ENCODE data around the gene CLCN7. TPM values are rescaled to one million over a fixed set of nuclear protein-coding genes. Genes with fewer than 3 reads are reported as not detected.

The CLCN7 gene
- total RNA-seq, 3 donors from 2014 or later (not counting 1 experiment from before 2014, with no cell fraction given): 117 to 125 (median 118) TPM

GRCh38 chr16:1408171-1408837 lies 66.5 kb downstream of the CLCN7 start:
- Histone ChIP-seq H3K27me3 (ENCODE audit: control insufficient read depth, insufficient read depth, low read length) (no peaks in the 10 kb centered on the region), H3K36me3 (ENCODE audit: control insufficient read depth, insufficient read depth, low read length) (peaks cover 29% of the 10 kb centered on the region), H3K9me3 (ENCODE audit: control insufficient read depth, insufficient read depth, low read length) (no peaks in the 10 kb centered on the region), H3K4me1 (ENCODE audit: control insufficient read depth, insufficient read depth, low read length) (peaks cover 26% of the 10 kb centered on the region), H3K4me3 (ENCODE audit: low read length) (peak overlapping the region; percentile 38), H3K27ac (ENCODE audit: low read length) (peak overlapping the region; percentile 58)
- DNase-seq: peak; percentile 96 to 97
- no peak for TF ChIP-seq CTCF (IDR thresholded peaks at IDR 0.05)
- Mint-ChIP-seq H3K4me1 (peaks cover 11 to 13% of the 10 kb centered on the region in 2 donors), H3K4me3 (peak overlapping the region; percentile 83), H3K9me3 (no peaks in the 10 kb centered on the region), H3K27me3 (ENCODE audit: low read depth in 2 of 2) (no peaks in the 10 kb centered on the region), H3K27ac (peak overlapping the region; percentile 67 to 85), H3K36me3 (no peaks in the 10 kb centered on the region)
- peak; percentile 91 to 97 (median 95) for ATAC-seq
- 3% methylated on average over 42 of the region's 42 CpGs for WGBS (ENCODE audit: insufficient coverage)
- intact Hi-C loops (cut with micrococcal nuclease): no loop called here

DNA sequence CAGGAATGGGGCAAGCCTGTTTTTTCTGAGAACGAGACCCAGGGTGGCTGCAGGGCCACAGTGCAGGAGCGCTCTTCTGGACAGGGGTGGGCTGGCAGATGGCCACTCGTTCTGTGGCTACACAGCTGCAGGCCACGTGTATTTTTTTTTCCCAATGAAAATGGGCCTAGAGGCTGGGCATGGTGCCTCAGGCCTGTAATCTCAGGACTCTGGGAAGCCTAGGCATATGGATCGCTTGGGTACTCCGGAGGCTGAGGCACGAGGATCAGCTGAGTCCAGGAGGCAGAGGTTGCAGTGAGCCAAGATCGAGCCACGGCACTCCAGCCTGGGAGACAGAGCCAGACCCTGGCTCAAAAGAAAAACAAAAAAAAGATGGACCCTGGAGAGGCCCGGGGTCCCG lies 67.1 kb downstream of the CLCN7 start:
- intact Hi-C loops (cut with micrococcal nuclease): no loop called here
- WGBS (ENCODE audit: insufficient coverage): 51% methylated on average over 11 of the region's 11 CpGs
- peaks cover 11 to 13% of the 10 kb centered on the region in 2 donors for H3K4me1 Mint-ChIP-seq
- no peaks in the 10 kb centered on the region for H3K27me3 Mint-ChIP-seq (ENCODE audit: low read depth in 2 of 2)
- H3K27ac ChIP-seq (ENCODE audit: low read length): no peak overlapping the region
- H3K4me1 ChIP-seq (ENCODE audit: control insufficient read depth, insufficient read depth, low read length): peaks cover 20% of the 10 kb centered on the region
- H3K4me3 ChIP-seq (ENCODE audit: low read length): no peak overlapping the region
- H3K27ac Mint-ChIP-seq: peak overlapping the region; percentile 67 to 85
- no peaks in the 10 kb centered on the region for H3K9me3 Mint-ChIP-seq
- no peak for ATAC-seq
- H3K9me3 ChIP-seq (ENCODE audit: control insufficient read depth, insufficient read depth, low read length): no peaks in the 10 kb centered on the region
- DNase-seq: no peak
- H3K4me3 Mint-ChIP-seq: peak overlapping the region; percentile 83
- no peak for TF ChIP-seq CTCF (IDR thresholded peaks at IDR 0.05)
- no peaks in the 10 kb centered on the region for H3K36me3 Mint-ChIP-seq
- no peaks in the 10 kb centered on the region for H3K27me3 ChIP-seq (ENCODE audit: control insufficient read depth, insufficient read depth, low read length)
- H3K36me3 ChIP-seq (ENCODE audit: control insufficient read depth, insufficient read depth, low read length): peaks cover 33% of the 10 kb centered on the region

DNA sequence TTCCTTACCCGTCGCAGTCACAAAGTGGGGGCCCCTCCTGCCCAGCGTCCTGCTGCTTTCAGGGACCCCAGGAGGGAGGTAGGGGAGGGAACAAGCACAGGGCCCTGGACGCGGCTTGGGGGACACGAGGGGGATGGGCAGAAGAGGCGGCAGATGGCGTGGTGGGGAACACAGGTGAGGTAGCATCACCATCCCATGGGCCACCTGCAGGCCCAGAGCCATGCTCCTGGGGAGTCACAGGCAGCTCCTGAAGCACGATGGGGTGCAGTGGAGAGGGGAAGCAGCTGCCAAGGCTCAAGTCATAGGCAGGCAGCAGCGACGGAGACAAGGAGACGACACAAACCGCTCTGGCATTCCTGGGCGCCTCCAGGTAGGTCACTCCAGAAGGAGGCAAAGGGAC lies 71.1 kb downstream of the CLCN7 start:
- Histone ChIP-seq H3K4me3 (ENCODE audit: low read length) (no peak overlapping the region), H3K4me1 (ENCODE audit: control insufficient read depth, insufficient read depth, low read length) (peaks cover 13% of the 10 kb centered on the region), H3K27ac (ENCODE audit: low read length) (no peak overlapping the region), H3K36me3 (ENCODE audit: control insufficient read depth, insufficient read depth, low read length) (peaks cover 53% of the 10 kb centered on the region), H3K9me3 (ENCODE audit: control insufficient read depth, insufficient read depth, low read length) (no peaks in the 10 kb centered on the region), H3K27me3 (ENCODE audit: control insufficient read depth, insufficient read depth, low read length) (no peaks in the 10 kb centered on the region)
- no peak overlapping the region for H3K27ac Mint-ChIP-seq
- H3K27me3 Mint-ChIP-seq (ENCODE audit: low read depth in 2 of 2): no peaks in the 10 kb centered on the region
- DNase-seq: no peak
- H3K4me3 Mint-ChIP-seq: no peak overlapping the region
- ATAC-seq: no peak
- intact Hi-C loops (cut with micrococcal nuclease): no loop called here
- 95% methylated on average over 14 of the region's 14 CpGs for whole genome bisulfite sequencing (ENCODE audit: insufficient coverage)
- peaks cover 11 to 13% of the 10 kb centered on the region in 2 donors for H3K4me1 Mint-ChIP-seq
- H3K36me3 Mint-ChIP-seq: no peaks in the 10 kb centered on the region
- H3K9me3 Mint-ChIP-seq: no peaks in the 10 kb centered on the region
- TF ChIP-seq CTCF (IDR thresholded peaks at IDR 0.05): no peak

GRCh38 chr16:1403036-1403435 lies 71.8 kb downstream of the CLCN7 start:
- H3K9me3 Mint-ChIP-seq: no peaks in the 10 kb centered on the region
- no peaks in the 10 kb centered on the region for H3K27me3 Mint-ChIP-seq (ENCODE audit: low read depth in 2 of 2)
- Histone ChIP-seq H3K9me3 (ENCODE audit: control insufficient read depth, insufficient read depth, low read length) (no peaks in the 10 kb centered on the region), H3K36me3 (ENCODE audit: control insufficient read depth, insufficient read depth, low read length) (peaks cover 60% of the 10 kb centered on the region), H3K27me3 (ENCODE audit: control insufficient read depth, insufficient read depth, low read length) (no peaks in the 10 kb centered on the region), H3K4me3 (ENCODE audit: low read length) (no peak overlapping the region), H3K4me1 (ENCODE audit: control insufficient read depth, insufficient read depth, low read length) (peaks cover 6% of the 10 kb centered on the region), H3K27ac (ENCODE audit: low read length) (no peak overlapping the region)
- no peak overlapping the region for H3K27ac Mint-ChIP-seq
- intact Hi-C loops (cut with micrococcal nuclease): no loop called here
- no peaks in the 10 kb centered on the region for H3K36me3 Mint-ChIP-seq
- ATAC-seq (no peak), DNase-seq (no peak)
- peaks cover 5 to 9% of the 10 kb centered on the region in 2 donors for H3K4me1 Mint-ChIP-seq
- WGBS (ENCODE audit: insufficient coverage): 95% methylated on average over 22 of the region's 22 CpGs
- H3K4me3 Mint-ChIP-seq: no peak overlapping the region
- TF ChIP-seq CTCF (IDR thresholded peaks at IDR 0.05): no peak
